Tibial artery (tissue), 4 donors: ENCODE measurements around the gene DLL1.
A peak's percentile ranks its signal among the peaks of the same experiment; 100 is the strongest.

Experiments
- DNase-seq, 2 donors: peaks; one replicate each; pipeline ENCODE4 v3.0.0-alpha.2; 2019
- H3K27ac ChIP-seq, 2 donors: fragments of 200-600 bp; sonication (generic) in 1 of 2; 1 replicate in 1 of 2; 2 replicates in 1 of 2; pipeline ENCODE4 v1.5.1; 2018 to 2019; ENCODE audit warnings: mild to moderate bottlenecking in 1 of 2
- H3K27me3 ChIP-seq, 2 donors: fragments of 200-600 bp; sonication (generic) in 1 of 2; one replicate each; pipeline versions ENCODE4 v1.5.1 to v1.6.0; 2016 to 2019
- H3K36me3 ChIP-seq, 3 donors: fragments of 200-600 bp; sonication (generic) in 2 of 3; one replicate each; pipeline ENCODE4 v1.5.1; 2016 to 2019; ENCODE audit warnings: mild to moderate bottlenecking in 2 of 3
- H3K4me1 ChIP-seq, 4 donors: fragments of 200-600 bp; sonication (generic) in 2 of 4; 1 replicate in 3 of 4; 2 replicates in 1 of 4; pipeline ENCODE4 v1.5.1; 2016 to 2019
- H3K4me3 ChIP-seq, 2 donors: fragments of 200-600 bp; sonication (generic) in 1 of 2; 1 replicate in 1 of 2; 2 replicates in 1 of 2; pipeline ENCODE4 v1.5.1; 2018 to 2019; ENCODE audit warnings: mild to moderate bottlenecking in 2 of 2
- H3K9me3 ChIP-seq, 3 donors: fragments of 200-600 bp; sonication (generic) in 1 of 3; one replicate each; pipeline ENCODE4 v1.5.1; 2016 to 2019
- CTCF ChIP-seq, 2 experiments: fragments of 200-600 bp in 1 of 2; fragments of 450-650 bp in 1 of 2; IDR thresholded peaks; one replicate each; pipeline ENCODE4 v1.5.1; 2017 to 2019; ENCODE audit warnings: antibody characterized with exemption in 2 of 2, mild to moderate bottlenecking in 1 of 2, moderate library complexity in 1 of 2
- intact Hi-C: fragments of 100-400 bp; cut with DNase I; formaldehyde crosslinking; loops from one replicate; pipeline ENCODE4 v1.15.0; 2023; ENCODE audit warnings: low total_unique reads

The DLL1 gene

GRCh38 chr6:170297576-170298330, 6.9 kb upstream of the DLL1 start:
- intact Hi-C loops = no loop called here
- H3K36me3 ChIP-seq = no peaks in the 10 kb centered on the region
- H3K27ac ChIP-seq = no peak overlapping the region
- H3K4me3 ChIP-seq = no peak overlapping the region
- H3K4me1 ChIP-seq = peaks cover 0 to 39% (median 30%) of the 10 kb centered on the region in 4 donors
- peaks cover 6 to 69% of the 10 kb centered on the region in 2 donors for H3K27me3 ChIP-seq
- peak in 1 of 2 donors; percentile 57 for DNase-seq
- no peaks in the 10 kb centered on the region for H3K9me3 ChIP-seq
- TF ChIP-seq CTCF (IDR thresholded peaks at IDR 0.05) = no peak

GRCh38 chr6:170296746-170297575, 6.1 kb upstream of the DLL1 start:
- DNase-seq = peak in 1 of 2 donors; percentile 56

GRCh38 chr6:170296423-170296745, 5.5 kb upstream of the DLL1 start:
- Histone ChIP-seq H3K4me1 (peaks cover 0 to 53% (median 42%) of the 10 kb centered on the region in 4 donors), H3K27ac (no peak overlapping the region), H3K36me3 (no peaks in the 10 kb centered on the region), H3K9me3 (no peaks in the 10 kb centered on the region), H3K4me3 (peak overlapping the region; percentile 40 to 58), H3K27me3 (peaks cover 8 to 82% of the 10 kb centered on the region in 2 donors)
- no peak for DNase-seq
- intact Hi-C loops = no loop called here
- no peak for TF ChIP-seq CTCF (IDR thresholded peaks at IDR 0.05)

More at GRCh38 chr6:170296746-170297575, 6.1 kb upstream of the DLL1 start:
- no peak for TF ChIP-seq CTCF (IDR thresholded peaks at IDR 0.05)
- H3K4me1 ChIP-seq = peaks cover 0 to 47% (median 36%) of the 10 kb centered on the region in 4 donors
- no peaks in the 10 kb centered on the region for H3K36me3 ChIP-seq
- intact Hi-C loops = no loop called here
- no peaks in the 10 kb centered on the region for H3K9me3 ChIP-seq
- H3K27ac ChIP-seq = no peak overlapping the region
- H3K4me3 ChIP-seq = peak overlapping the region in 1 of 2 donors; percentile 58
- H3K27me3 ChIP-seq = peaks cover 6 to 76% of the 10 kb centered on the region in 2 donors

- Histone ChIP-seq H3K4me3 (peak overlapping the region; percentile 40 to 58), H3K36me3 (no peaks in the 10 kb centered on the region), H3K4me1 (peaks cover 0 to 59% (median 47%) of the 10 kb centered on the region in 4 donors), H3K27me3 (peaks cover 10 to 84% of the 10 kb centered on the region in 2 donors), H3K27ac (no peak overlapping the region), H3K9me3 (no peaks in the 10 kb centered on the region)
- intact Hi-C loops = no loop called here
- peak in 1 of 2 donors; percentile 65 for DNase-seq
- no peak for TF ChIP-seq CTCF (IDR thresholded peaks at IDR 0.05)
Measured at GRCh38 chr6:170295510-170296422, 4.9 kb upstream of the DLL1 start.
